GM18507 (cell line): ENCODE data around the gene FZD4.
"Not testable (repeated sequence)": the region's sequence is repeated elsewhere in the genome, so short reads cannot be mapped to it uniquely, and the experiment has no call there.

Experiments used
- DNase-seq: peaks from one replicate; pipeline ENCODE4 v3.0.0; 2011; ENCODE audit warnings: low read depth; ENCODE audit not compliant: insufficient read length; ENCODE audit errors: extremely low spot score
- FAIRE-seq: peaks from 2 replicates; lab custom pipeline; 2011; peaks lifted over from hg19 to GRCh38; lab: Jason Lieb, UNC

FZD4 gene

GRCh38 chr11:86940122-86940777 is 14.9 kb downstream of the FZD4 start:
- no peak for DNase-seq
- no peak for FAIRE-seq

DNA sequence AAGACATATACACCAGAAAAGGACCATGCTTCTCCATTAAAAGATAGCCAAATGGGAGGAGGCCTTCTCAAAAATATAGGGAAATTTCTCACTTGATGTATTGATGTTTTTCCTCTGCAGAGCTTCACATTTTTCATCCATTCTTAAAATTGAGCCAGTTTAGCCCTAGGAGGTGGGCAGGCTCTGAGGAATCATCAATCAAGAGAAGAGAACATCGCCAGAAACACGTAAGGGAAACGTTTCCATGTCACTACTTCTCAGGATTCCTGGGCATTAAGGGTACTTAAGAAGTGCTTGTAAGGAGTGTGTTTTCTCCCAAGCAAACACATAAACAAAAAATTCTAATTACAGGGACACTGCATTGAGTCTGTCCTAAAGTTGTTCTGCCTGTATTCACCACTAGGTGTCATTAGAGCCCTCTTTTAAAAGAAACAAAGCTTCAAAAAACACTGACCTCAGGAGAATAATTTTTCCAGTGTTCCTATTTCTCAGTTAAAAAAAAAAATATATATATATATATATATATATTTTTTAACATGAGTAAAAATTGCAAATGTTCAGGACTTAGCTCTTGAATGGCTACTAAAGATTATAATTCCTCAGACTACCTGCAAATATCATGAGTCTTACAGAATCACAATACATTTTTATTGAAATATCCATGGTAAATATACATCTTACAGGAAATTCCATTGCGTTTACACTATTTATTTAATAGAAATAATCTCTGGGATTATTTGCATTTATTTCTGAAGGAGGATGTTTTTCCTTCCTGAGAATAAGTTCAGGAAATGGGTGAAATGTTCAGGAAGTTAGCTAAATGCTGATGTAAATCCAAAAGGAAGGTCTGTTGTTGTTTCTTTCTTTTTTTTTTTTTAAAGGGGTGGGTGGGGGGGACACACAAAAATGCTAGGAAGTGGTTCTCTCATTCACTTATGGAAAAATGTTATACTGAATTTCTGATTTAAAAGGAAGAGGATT is 16.0 kb downstream of the FZD4 start:
- FAIRE-seq (peak; percentile 21), DNase-seq (no peak)

DNA sequence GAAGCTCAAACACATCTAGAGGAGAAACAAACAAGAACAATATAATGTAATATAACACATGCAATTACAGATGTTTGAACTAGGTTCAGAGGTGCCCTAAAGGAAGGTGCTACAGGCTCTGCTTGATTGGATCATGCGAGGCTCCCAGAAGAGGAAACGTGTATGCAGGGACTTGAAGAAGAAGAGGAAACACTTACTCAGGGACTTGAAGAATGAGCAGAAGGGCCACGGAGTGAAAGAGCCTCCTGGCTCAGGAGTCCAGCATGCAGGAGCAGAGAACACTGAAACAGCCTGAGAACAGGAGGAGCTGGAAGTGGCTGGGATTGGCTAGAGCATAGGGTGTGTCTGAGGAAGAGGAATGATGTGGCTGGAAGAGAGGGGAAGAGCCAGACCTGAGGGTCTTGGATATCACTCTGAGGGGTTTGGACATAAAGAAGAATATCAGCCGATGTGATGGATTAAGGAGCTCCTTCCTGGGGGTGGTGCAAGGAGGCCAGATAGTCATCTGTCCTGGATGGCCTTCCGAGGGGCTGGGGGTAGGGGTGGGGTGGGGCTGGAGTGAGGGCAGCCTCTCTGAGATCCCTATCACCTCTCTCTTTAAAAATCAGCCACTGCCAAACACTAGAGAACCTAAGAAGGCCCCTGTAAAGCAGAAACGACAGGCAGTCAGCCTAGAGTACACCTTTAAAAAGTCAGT is 16.8 kb downstream of the FZD4 start:
- DNase-seq (no peak), FAIRE-seq (no peak)

- not testable (repeated sequence) for FAIRE-seq, DNase-seq
These were observed 17.9 kb downstream of the FZD4 start for GRCh38 chr11:86937193-86937806.

GRCh38 chr11:86934926-86935579 is 20.1 kb downstream of the FZD4 start:
- FAIRE-seq = no peak
- no peak for DNase-seq

DNA sequence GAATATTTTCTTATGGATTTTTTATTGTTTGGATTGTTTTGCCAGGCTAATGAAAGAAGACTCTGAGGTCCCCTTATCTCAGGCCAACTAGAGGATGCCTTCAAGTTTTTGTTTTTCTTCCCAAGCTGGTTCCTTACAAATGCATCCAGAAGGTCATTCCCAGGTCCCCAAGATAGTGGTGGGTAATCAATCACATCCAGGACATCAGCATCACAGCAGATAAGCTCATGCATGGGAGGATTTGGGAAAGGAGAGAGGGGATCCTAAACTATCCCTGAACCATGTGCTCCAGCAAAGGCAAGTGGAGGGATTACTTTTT is 20.7 kb downstream of the FZD4 start:
- no peak for DNase-seq
- no peak for FAIRE-seq

GRCh38 chr11:86933891-86934581 is 21.2 kb downstream of the FZD4 start:
- no peak for FAIRE-seq
- DNase-seq = no peak

GRCh38 chr11:86932924-86933875 is 22.0 kb downstream of the FZD4 start:
- DNase-seq (no peak), FAIRE-seq (no peak)

DNA sequence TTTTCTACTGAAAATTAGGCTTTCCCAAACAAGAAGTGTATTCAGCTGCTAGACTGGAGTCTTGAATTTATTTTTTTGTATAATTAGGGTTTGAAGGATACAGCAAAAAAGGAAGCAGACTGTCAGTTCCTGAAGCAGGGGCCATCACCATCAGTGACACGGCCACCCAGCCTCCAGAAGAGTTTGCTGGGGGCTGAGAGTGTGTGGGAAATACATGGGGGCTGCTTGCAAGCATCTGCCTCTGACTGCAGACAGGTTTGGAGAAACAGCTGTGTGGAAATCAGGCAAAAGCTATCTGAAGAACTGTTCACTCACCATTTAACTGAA is 23.0 kb downstream of the FZD4 start:
- DNase-seq (no peak), FAIRE-seq (no peak)

DNA sequence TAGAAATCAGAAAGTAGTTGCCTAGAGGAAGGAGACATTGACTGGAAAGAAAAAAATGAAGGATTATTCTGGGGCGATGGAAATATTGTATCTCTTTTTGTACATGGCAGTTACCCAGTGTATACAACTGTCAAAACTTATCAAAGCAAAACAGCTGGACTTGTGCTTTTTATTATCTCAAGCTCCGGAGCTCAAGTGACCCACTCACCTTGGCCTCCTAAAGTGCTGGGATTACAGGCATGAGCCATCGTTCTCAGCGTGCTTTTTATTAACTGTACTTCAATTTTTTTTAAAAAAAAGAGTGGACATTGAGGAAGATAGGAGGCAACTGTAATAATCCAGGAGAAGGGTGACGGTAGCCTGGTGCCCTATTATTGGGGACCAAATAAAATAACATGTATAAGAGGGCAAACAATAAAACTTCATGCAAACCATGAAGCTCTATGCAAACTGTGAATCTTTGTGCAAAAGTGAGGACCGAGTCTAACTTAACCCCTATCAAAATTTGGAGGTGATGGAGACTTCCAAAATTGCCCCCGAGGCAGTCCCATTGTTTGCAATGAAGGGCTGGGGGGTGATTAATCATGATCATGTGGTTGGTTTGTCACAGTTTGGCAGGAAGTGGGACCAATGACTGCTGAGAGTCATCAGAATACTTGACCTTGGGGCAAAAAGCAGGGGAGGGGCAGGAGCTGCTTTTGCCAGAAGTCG is 23.5 kb downstream of the FZD4 start:
- DNase-seq (no peak), FAIRE-seq (no peak)

DNA sequence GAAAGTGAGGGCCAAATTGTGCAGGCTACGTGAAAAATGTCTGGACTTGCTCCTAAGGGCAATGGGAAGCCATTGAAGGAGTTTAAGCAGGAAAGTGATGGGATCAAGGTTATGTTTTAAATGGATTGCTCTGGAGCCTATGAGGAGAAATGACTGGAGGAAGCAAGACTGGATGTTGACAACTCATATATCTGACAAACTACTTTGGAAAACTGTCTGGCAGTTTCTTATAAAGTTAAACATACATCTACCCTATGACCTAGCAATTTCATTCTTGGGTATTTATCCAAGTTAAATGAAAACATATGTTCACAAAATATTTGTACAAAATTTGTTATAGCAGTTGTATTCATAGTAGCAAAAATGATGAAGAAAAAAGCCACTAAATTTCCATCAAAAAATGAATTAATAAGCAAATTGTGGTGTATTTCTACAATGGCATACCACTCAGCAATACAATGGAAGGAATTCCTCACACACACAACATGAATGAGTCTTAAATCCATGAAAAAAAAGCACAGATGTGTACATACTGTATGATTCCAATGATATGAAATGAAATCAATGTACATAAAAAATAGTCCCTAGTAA is 24.1 kb downstream of the FZD4 start:
- FAIRE-seq = no peak
- no peak for DNase-seq

DNA sequence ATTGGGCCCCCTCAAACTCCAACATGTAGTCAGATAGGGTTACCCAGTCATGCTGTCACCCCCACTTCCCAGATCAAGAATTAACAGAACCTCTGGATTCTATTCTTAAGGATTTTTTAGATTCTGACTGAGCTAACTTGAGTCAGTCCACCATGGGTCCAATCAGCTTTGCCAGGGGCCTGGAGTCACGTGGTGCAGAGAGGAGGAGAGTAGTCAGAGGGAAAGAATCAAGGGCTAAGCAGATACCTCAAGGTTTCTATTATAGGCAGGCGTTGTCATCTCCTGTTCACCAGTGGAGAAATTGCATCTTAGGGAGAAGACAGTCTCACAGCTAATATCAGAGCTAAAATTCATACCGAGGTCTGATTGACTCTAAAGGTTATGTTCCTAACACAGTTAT is 28.2 kb downstream of the FZD4 start:
- no peak for FAIRE-seq
- no peak for DNase-seq

GRCh38 chr11:86923999-86924766 is 31.0 kb downstream of the FZD4 start:
- FAIRE-seq (no peak), DNase-seq (no peak)

- FAIRE-seq = no peak
- DNase-seq = no peak
These were observed 33.0 kb downstream of the FZD4 start for GRCh38 chr11:86922225-86922624.

DNA sequence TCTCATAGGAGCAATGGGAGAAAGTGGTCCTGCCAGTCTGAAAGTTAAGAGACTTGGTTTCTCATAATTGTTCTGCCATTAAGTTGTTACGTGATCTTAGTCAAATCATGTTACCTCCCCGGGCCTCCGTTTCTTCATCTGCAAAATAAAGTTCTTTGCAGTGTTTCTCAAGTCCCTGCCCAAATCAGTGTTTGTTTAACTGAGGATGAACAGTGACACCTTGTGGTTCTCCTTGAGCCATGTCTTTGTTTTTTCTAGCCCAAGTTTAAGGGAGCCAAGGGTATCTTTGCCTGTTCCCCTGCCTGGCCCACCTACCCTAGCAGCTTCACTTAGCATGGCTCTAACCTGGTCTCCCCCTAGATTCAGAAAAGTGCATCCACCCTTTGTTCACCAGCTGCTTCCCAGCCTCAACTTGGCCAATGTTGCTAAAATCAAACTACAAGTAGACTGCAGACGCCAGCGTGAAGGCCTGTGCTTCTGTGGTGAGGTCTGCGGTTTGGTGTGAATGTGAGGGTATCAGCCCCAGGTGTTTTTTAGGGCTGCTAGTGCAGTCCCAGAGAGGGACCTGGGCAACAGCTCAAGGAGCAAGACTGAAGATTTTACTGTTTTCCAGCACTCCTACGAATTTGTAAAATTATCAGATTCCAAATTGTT is 35.5 kb downstream of the FZD4 start:
- peak; percentile 75 for FAIRE-seq
- no peak for DNase-seq

GRCh38 chr11:86918973-86919372 is 36.2 kb downstream of the FZD4 start:
- no peak for FAIRE-seq
- DNase-seq = no peak
